PC-9 (cell line): ENCODE results near the gene HPX.

Experiments
- CTCF ChIP-seq: fragments of 200-600 bp; sonication (generic); conservative IDR thresholded peaks from 2 replicates; pipeline ENCODE4 v1.6.1; 2017; ENCODE audit warnings: mixed run types, antibody characterized with exemption, mild to moderate bottlenecking, moderate library complexity
- EZH2 ChIP-seq: fragments of 200-600 bp; sonication (generic); IDR thresholded peaks from 2 replicates; pipeline ENCODE4 v1.8.0; 2017; ENCODE audit warnings: antibody characterized with exemption, low read depth

- no peak for TF ChIP-seq CTCF
- no peak for TF ChIP-seq EZH2
These were observed 39.3 kb downstream of the HPX start for GRCh38 chr11:6401464-6401863.
